ENCODE measurements around the gene LY6G6D.

The LY6G6D gene

DNA sequence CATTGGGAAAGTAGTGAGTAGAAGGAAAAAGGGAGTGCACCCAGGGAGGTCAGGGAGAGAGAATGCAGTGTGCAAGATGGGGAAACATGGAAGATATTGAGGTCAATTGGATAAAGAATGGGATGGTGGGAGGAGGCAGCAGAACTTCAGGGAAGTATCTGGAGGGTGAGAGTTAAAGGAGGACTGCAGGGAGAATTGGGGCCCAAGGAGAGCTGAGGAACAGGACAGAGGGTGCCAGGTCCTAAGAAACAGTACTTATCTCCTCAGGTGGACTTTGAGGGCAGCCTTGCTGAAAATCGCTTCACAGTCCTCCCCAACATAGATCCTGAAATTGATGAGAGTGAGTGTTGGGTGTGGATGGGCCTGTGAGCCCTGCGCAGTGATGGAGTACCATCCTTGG lies 43.1 kb downstream of the LY6G6D start:
- H3K9ac ChIP-seq (ENCODE audit: low read length) = no peak overlapping the region
- H3K4me2 ChIP-seq (ENCODE audit: low read length) = no peak overlapping the region
- DNase-seq = no peak
- no peaks in the 10 kb centered on the region for H3K27me3 ChIP-seq (ENCODE audit: insufficient read depth, low read length, poor library complexity)
- no peak overlapping the region for H2BK15ac ChIP-seq (replicated peaks; ENCODE audit: low read depth)
- H3K23ac ChIP-seq (ENCODE audit: low read length) = no peak overlapping the region
- H4K5ac ChIP-seq (ENCODE audit: low read length) = no peak overlapping the region
- no peak overlapping the region for H3K18ac ChIP-seq (ENCODE audit: low read length)
- no peak overlapping the region for H2BK120ac ChIP-seq (ENCODE audit: low read depth, low read length)
- H3K36me3 ChIP-seq (ENCODE audit: control insufficient read depth, insufficient read depth, low read length) = no peaks in the 10 kb centered on the region
- H3K79me2 ChIP-seq (ENCODE audit: control insufficient read depth, insufficient read depth, low read length) = no peaks in the 10 kb centered on the region
- H2AK5ac ChIP-seq (ENCODE audit: low read length) = no peak overlapping the region
- H3K79me1 ChIP-seq (ENCODE audit: low read length) = no peaks in the 10 kb centered on the region
- WGBS (ENCODE audit: extremely low coverage, insufficient coverage, low lambda C conversion rate) = no CpG with 5 or more reads among the region's 2 CpGs
- H4K8ac ChIP-seq (ENCODE audit: low read depth, low read length) = no peak overlapping the region
- no peak overlapping the region for H3K27ac ChIP-seq (ENCODE audit: low read depth, low read length)
- H3K4me1 ChIP-seq (ENCODE audit: control insufficient read depth, low read depth, low read length) = peaks cover 2% of the 10 kb centered on the region
- no peak overlapping the region for H2BK5ac ChIP-seq (ENCODE audit: low read length)
- H3K56ac ChIP-seq (ENCODE audit: low read length) = no peak overlapping the region
- H3K4me3 ChIP-seq (ENCODE audit: low read length) = no peak overlapping the region
- no peak overlapping the region for H3K4ac ChIP-seq (ENCODE audit: low read depth, low read length)

DNA sequence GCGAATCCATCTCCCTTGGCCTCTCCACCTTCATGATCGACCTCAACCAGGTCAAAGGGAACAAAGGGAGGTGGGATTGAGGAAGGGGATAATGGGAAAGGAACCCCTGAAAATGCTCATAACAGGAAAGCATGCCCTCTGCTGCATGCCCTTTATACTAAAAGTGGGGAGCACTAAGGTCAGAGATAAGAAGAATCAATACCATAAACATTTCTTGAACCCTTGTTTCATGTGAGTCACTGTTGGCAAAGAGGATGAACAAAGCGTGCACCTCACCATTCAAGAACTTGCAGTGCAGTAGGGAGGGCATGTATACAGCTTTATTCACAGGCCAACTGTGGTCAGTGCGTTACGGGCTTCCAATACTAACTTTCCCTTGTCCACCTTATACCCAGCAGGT lies 45.6 kb downstream of the LY6G6D start:
- H4K8ac ChIP-seq (ENCODE audit: low read depth, low read length) = no peak overlapping the region
- no peak overlapping the region for H4K5ac ChIP-seq (ENCODE audit: low read length)
- no CpG with 5 or more reads among the region's 5 CpGs for WGBS (ENCODE audit: extremely low coverage, insufficient coverage, low lambda C conversion rate)
- no peaks in the 10 kb centered on the region for H3K27me3 ChIP-seq (ENCODE audit: insufficient read depth, low read length, poor library complexity)
- no peak overlapping the region for H3K9ac ChIP-seq (ENCODE audit: low read length)
- H3K4me3 ChIP-seq (ENCODE audit: low read length) = no peak overlapping the region
- H3K4me1 ChIP-seq (ENCODE audit: control insufficient read depth, low read depth, low read length) = peaks cover 5% of the 10 kb centered on the region
- no peak overlapping the region for H3K18ac ChIP-seq (ENCODE audit: low read length)
- no peak overlapping the region for H3K23ac ChIP-seq (ENCODE audit: low read length)
- no peak overlapping the region for H3K4ac ChIP-seq (ENCODE audit: low read depth, low read length)
- no peak overlapping the region for H2BK5ac ChIP-seq (ENCODE audit: low read length)
- no peak overlapping the region for H3K56ac ChIP-seq (ENCODE audit: low read length)
- H3K79me1 ChIP-seq (ENCODE audit: low read length) = no peaks in the 10 kb centered on the region
- H2BK120ac ChIP-seq (ENCODE audit: low read depth, low read length) = no peak overlapping the region
- no peak for DNase-seq
- no peaks in the 10 kb centered on the region for H3K79me2 ChIP-seq (ENCODE audit: control insufficient read depth, insufficient read depth, low read length)
- H3K4me2 ChIP-seq (ENCODE audit: low read length) = no peak overlapping the region
- H3K27ac ChIP-seq (ENCODE audit: low read depth, low read length) = no peak overlapping the region
- no peak overlapping the region for H2AK5ac ChIP-seq (ENCODE audit: low read length)
- H3K36me3 ChIP-seq (ENCODE audit: control insufficient read depth, insufficient read depth, low read length) = no peaks in the 10 kb centered on the region
- H2BK15ac ChIP-seq (replicated peaks; ENCODE audit: low read depth) = no peak overlapping the region

DNA sequence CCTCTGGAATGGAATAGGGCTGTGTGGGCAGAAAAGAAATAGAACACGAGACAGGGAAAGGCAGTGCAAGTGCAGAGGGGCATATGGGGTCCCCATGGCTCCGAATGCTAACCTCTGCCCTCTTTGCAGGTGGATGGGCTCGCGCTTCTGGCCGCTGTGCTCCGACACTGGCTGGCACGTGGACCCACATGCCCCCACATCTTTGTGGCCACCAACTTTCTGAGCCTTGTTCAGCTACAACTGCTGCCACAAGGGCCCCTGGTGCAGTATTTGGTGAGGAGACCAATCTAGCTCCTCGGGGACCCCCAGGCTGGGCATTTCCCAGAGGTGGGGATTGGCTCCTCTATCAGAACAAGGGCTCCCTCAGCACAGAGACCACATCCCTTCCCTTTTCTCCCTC lies 46.2 kb downstream of the LY6G6D start:
- no CpG with 5 or more reads among the region's 8 CpGs for WGBS (ENCODE audit: extremely low coverage, insufficient coverage, low lambda C conversion rate)
- H3K23ac ChIP-seq (ENCODE audit: low read length) = no peak overlapping the region
- no peaks in the 10 kb centered on the region for H3K27me3 ChIP-seq (ENCODE audit: insufficient read depth, low read length, poor library complexity)
- H2BK120ac ChIP-seq (ENCODE audit: low read depth, low read length) = no peak overlapping the region
- DNase-seq = no peak
- no peak overlapping the region for H3K4me3 ChIP-seq (ENCODE audit: low read length)
- no peak overlapping the region for H4K5ac ChIP-seq (ENCODE audit: low read length)
- H2BK5ac ChIP-seq (ENCODE audit: low read length) = no peak overlapping the region
- no peaks in the 10 kb centered on the region for H3K36me3 ChIP-seq (ENCODE audit: control insufficient read depth, insufficient read depth, low read length)
- no peak overlapping the region for H3K4ac ChIP-seq (ENCODE audit: low read depth, low read length)
- no peak overlapping the region for H3K56ac ChIP-seq (ENCODE audit: low read length)
- no peak overlapping the region for H2BK15ac ChIP-seq (replicated peaks; ENCODE audit: low read depth)
- peaks cover 5% of the 10 kb centered on the region for H3K4me1 ChIP-seq (ENCODE audit: control insufficient read depth, low read depth, low read length)
- H4K8ac ChIP-seq (ENCODE audit: low read depth, low read length) = no peak overlapping the region
- H2AK5ac ChIP-seq (ENCODE audit: low read length) = no peak overlapping the region
- H3K27ac ChIP-seq (ENCODE audit: low read depth, low read length) = no peak overlapping the region
- no peak overlapping the region for H3K18ac ChIP-seq (ENCODE audit: low read length)
- no peak overlapping the region for H3K4me2 ChIP-seq (ENCODE audit: low read length)
- no peaks in the 10 kb centered on the region for H3K79me1 ChIP-seq (ENCODE audit: low read length)
- no peaks in the 10 kb centered on the region for H3K79me2 ChIP-seq (ENCODE audit: control insufficient read depth, insufficient read depth, low read length)
- H3K9ac ChIP-seq (ENCODE audit: low read length) = no peak overlapping the region

DNA sequence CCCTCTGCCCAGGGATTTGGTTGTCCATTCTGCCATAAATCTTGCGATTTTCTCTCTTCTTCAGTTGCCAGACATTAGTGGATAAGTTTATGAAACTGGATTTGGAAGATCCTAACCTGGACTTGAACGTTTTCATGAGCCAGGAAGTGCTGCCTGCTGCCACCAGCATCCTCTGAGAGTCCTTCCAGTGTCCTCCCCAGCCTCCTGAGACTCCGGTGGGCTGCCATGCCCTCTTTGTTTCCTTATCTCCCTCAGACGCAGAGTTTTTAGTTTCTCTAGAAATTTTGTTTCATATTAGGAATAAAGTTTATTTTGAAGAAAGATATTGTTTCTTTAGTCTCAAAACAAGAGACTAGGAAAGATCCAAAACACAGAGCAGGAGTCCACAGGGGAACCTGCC lies 47.2 kb downstream of the LY6G6D start, which contains the start of gene SAPCD1:
Gene SAPCD1, plus strand, starts transcription at position 301 of the 400 bp plus-strand sequence. CDS start 399 bp downstream, outside the sequence.
- H3K4me2 ChIP-seq (ENCODE audit: low read length) = no peak within 1 kb of the TSS
- H3K4ac ChIP-seq (ENCODE audit: low read depth, low read length) = no peak within 1 kb of the TSS
- no peak for DNase-seq
- H3K4me1 ChIP-seq (ENCODE audit: control insufficient read depth, low read depth, low read length) = peaks cover 5% of the 10 kb centered on the region
- H3K79me2 ChIP-seq (ENCODE audit: control insufficient read depth, insufficient read depth, low read length) = no peaks in the 10 kb centered on the region
- peak within 1 kb of the TSS; percentile 15 for H3K9ac ChIP-seq (ENCODE audit: low read length)
- H3K36me3 ChIP-seq (ENCODE audit: control insufficient read depth, insufficient read depth, low read length) = no peaks in the 10 kb centered on the region
- H2BK15ac ChIP-seq (replicated peaks; ENCODE audit: low read depth) = no peak within 1 kb of the TSS
- H2BK5ac ChIP-seq (ENCODE audit: low read length) = no peak within 1 kb of the TSS
- H3K23ac ChIP-seq (ENCODE audit: low read length) = no peak within 1 kb of the TSS
- H3K18ac ChIP-seq (ENCODE audit: low read length) = no peak within 1 kb of the TSS
- H3K56ac ChIP-seq (ENCODE audit: low read length) = peak within 1 kb of the TSS; percentile 46
- H2AK5ac ChIP-seq (ENCODE audit: low read length) = no peak within 1 kb of the TSS
- no peaks in the 10 kb centered on the region for H3K79me1 ChIP-seq (ENCODE audit: low read length)
- H2BK120ac ChIP-seq (ENCODE audit: low read depth, low read length) = no peak within 1 kb of the TSS
- no peak within 1 kb of the TSS for H3K4me3 ChIP-seq (ENCODE audit: low read length)
- no CpG with 5 or more reads among the region's 4 CpGs for WGBS (ENCODE audit: extremely low coverage, insufficient coverage, low lambda C conversion rate)
- H4K5ac ChIP-seq (ENCODE audit: low read length) = no peak within 1 kb of the TSS
- H3K27ac ChIP-seq (ENCODE audit: low read depth, low read length) = peak within 1 kb of the TSS; percentile 25
- no peak within 1 kb of the TSS for H4K8ac ChIP-seq (ENCODE audit: low read depth, low read length)
- no peaks in the 10 kb centered on the region for H3K27me3 ChIP-seq (ENCODE audit: insufficient read depth, low read length, poor library complexity)

DNA sequence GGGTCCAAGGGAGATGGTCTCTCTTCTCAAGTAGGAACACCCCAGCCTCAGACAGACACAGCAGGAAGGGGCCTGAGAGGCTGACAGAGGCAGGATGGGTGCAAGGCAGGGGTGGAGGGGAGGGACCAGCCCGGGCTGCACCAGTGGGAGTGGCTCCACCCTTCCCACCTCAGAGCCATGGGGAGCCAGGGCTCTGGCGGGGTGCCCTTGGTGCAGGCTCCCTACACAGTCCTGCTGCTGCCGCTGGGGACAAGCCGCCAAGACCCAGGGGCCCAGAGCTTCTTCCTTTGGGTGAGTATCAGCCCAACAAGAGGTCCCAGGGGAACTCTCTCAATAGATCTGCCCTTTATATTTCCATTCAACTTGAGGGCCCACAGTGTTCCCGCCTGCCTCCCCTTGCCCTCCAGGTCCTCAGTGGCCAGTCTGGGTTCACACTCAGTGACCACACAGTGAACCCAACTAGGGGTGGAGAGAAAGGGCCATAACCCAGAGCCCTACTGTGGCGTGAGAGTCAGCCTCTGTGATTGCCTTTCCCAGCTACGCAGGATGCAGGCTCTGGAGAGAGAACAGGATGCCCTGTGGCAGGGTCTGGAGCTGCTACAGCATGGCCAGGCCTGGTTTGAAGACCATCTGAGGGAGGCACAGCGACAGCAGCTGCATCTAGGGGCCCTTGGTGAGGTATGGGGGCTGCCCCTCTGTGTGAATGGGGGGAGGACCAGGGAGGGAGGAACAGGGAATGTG lies 47.9 kb downstream of the LY6G6D start:
- WGBS (ENCODE audit: extremely low coverage, insufficient coverage, low lambda C conversion rate) = no CpG with 5 or more reads among the region's 8 CpGs
- Histone ChIP-seq H2BK120ac (ENCODE audit: low read depth, low read length) (no peak overlapping the region), H3K27ac (ENCODE audit: low read depth, low read length) (peak overlapping the region; percentile 25), H3K4me2 (ENCODE audit: low read length) (no peak overlapping the region), H3K23ac (ENCODE audit: low read length) (no peak overlapping the region), H3K36me3 (ENCODE audit: control insufficient read depth, insufficient read depth, low read length) (no peaks in the 10 kb centered on the region), H3K18ac (ENCODE audit: low read length) (no peak overlapping the region), H3K9ac (ENCODE audit: low read length) (peak overlapping the region; percentile 15), H2AK5ac (ENCODE audit: low read length) (no peak overlapping the region), H3K79me1 (ENCODE audit: low read length) (no peaks in the 10 kb centered on the region), H2BK5ac (ENCODE audit: low read length) (no peak overlapping the region), H3K4me3 (ENCODE audit: low read length) (no peak overlapping the region), H4K8ac (ENCODE audit: low read depth, low read length) (no peak overlapping the region), H2BK15ac (replicated peaks; ENCODE audit: low read depth) (no peak overlapping the region), H3K4ac (ENCODE audit: low read depth, low read length) (no peak overlapping the region), H3K27me3 (ENCODE audit: insufficient read depth, low read length, poor library complexity) (no peaks in the 10 kb centered on the region), H3K56ac (ENCODE audit: low read length) (peak overlapping the region; percentile 46), H3K4me1 (ENCODE audit: control insufficient read depth, low read depth, low read length) (peaks cover 5% of the 10 kb centered on the region), H3K79me2 (ENCODE audit: control insufficient read depth, insufficient read depth, low read length) (no peaks in the 10 kb centered on the region), H4K5ac (ENCODE audit: low read length) (no peak overlapping the region)
- no peak for DNase-seq

DNA sequence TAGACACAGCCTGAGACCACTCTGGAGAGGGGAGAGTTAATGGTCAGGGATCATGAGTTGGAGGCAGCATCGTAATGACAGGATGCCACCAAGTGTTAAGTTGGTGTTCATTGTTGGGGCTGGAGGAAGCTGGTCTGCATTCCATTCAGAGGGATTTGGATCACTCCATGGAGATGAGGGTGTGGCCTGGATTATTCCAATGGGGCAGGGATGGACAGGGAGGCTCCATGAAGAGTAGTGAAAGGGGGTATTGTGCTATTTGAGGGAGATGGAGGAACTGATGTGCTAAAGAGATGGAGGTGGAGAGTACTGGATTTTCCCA lies 48.4 kb downstream of the LY6G6D start:
- peak; percentile 95 for DNase-seq
- Histone ChIP-seq H4K5ac (ENCODE audit: low read length) (no peak overlapping the region), H2BK5ac (ENCODE audit: low read length) (no peak overlapping the region), H3K79me2 (ENCODE audit: control insufficient read depth, insufficient read depth, low read length) (no peaks in the 10 kb centered on the region), H3K27me3 (ENCODE audit: insufficient read depth, low read length, poor library complexity) (no peaks in the 10 kb centered on the region), H3K4ac (ENCODE audit: low read depth, low read length) (no peak overlapping the region), H4K8ac (ENCODE audit: low read depth, low read length) (no peak overlapping the region), H3K4me3 (ENCODE audit: low read length) (no peak overlapping the region), H3K56ac (ENCODE audit: low read length) (no peak overlapping the region), H3K79me1 (ENCODE audit: low read length) (no peaks in the 10 kb centered on the region), H3K9ac (ENCODE audit: low read length) (peak overlapping the region; percentile 15), H3K36me3 (ENCODE audit: control insufficient read depth, insufficient read depth, low read length) (no peaks in the 10 kb centered on the region), H2BK120ac (ENCODE audit: low read depth, low read length) (no peak overlapping the region), H3K4me1 (ENCODE audit: control insufficient read depth, low read depth, low read length) (peaks cover 5% of the 10 kb centered on the region), H3K23ac (ENCODE audit: low read length) (no peak overlapping the region), H3K18ac (ENCODE audit: low read length) (no peak overlapping the region), H2BK15ac (replicated peaks; ENCODE audit: low read depth) (no peak overlapping the region), H3K4me2 (ENCODE audit: low read length) (no peak overlapping the region), H3K27ac (ENCODE audit: low read depth, low read length) (peak overlapping the region; percentile 25), H2AK5ac (ENCODE audit: low read length) (no peak overlapping the region)
- WGBS (ENCODE audit: extremely low coverage, insufficient coverage, low lambda C conversion rate) = no CpG with 5 or more reads among the region's 1 CpG

Data from mesendoderm (in vitro differentiated cells).